OCI-M2 (cell line): Measurements from ENCODE around the gene HAVCR1.
"Not testable (repeated sequence)": the region's sequence is repeated elsewhere in the genome, so short reads cannot be mapped to it uniquely, and the experiment has no call there.

Source experiments
- DNase-seq: peaks from one replicate; lab custom pipeline; 2025; ENCODE audit not compliant: unreplicated experiment; lab: John Stamatoyannopoulos, UW

Gene HAVCR1

DNA sequence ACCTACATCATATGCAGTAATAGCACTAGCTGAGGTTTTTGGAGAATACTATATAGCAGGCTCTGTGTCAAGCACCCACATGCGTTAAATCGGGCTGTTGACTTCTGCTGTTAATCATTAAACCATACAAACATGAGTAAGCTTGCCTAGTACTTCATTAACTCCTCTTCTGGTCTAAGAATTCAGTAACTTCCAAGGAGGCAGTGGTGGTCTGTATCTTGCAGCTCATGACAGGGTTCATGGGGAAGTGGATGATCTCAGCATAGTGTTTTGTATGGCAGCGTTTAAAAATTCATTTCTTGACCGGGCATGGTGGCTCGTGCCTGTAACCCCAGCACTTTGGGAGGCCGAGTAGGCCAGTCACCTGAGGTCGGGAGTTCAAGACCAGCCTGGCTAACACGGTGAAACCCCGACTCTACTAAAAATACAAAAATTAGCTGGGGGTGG lies at the start of gene HAVCR1:
Gene HAVCR1 (minus strand): TSS at position 24 of the 447 bp plus-strand sequence. CDS start 1,173 bp downstream, outside the sequence.
- no peak for DNase-seq

- no peak for DNase-seq
Observed at GRCh38 chr5:157107508-157107907, 48.6 kb upstream of the HAVCR1 start.

DNA sequence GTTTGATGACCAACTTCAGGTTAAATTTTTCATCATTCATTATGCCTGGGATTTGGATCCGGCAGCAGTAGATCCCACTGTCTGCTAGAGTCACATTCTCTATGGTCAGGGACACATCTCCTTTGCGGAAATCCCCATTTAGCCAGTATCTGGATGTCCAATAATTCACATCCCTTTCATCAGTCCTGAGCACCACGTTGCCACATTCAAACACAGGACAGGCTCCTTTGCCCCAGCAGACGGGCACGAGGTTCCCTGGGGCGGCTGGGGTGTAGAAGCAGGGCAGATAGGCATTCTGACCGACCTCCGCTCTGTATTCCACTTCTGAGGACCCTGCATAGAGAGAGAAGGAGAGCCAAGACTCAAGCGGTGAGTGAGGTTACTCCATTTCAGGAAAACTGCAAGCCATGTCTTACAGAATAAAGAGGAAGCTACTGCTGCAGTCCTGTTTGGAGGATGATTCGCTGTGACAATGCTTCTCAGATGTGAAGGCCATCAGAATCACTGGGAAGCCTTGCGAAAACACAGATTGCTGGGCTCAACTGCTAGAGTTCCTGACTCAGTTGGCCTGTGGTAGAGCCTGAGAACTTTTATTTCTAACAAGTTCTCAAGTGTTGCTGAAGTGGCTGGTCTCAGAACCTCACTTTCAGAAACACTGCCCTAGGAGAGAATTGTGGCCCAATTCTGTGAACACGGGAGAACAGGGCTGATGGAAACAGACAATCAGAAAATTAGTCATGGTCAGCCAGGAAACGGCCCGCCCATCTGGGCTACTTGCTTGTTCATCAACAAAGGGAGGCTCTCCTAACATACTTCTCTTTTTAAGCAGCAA lies 47.9 kb upstream of the HAVCR1 start:
- no peak for DNase-seq

- DNase-seq: no peak
Observed at GRCh38 chr5:157100140-157100679, 41.3 kb upstream of the HAVCR1 start.

- DNase-seq: no peak
Observed at GRCh38 chr5:157088342-157088990, 29.6 kb upstream of the HAVCR1 start.

GRCh38 chr5:157086751-157087359 lies 27.9 kb upstream of the HAVCR1 start:
- no peak for DNase-seq

DNA sequence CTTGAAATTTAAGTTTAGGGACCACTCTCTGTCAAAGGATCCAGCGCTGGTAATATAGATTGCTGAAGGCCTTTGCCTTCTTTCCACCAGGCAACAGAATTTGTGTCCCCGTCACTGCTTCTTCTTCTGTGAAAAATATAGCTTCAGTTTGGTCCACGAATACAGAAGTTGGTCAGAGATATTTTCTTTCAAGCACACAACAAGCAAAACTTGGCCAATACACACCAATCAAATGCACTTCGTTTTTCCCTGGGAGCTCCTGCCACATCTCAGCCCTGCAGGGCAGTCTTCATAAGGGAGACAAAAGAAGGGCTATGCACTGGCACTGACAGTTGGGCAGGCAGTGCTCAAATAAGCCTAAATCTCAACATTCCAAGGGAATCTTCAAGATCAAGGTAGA lies 27.0 kb upstream of the HAVCR1 start:
- DNase-seq: no peak

GRCh38 chr5:157080286-157080685 lies 21.4 kb upstream of the HAVCR1 start:
- DNase-seq: no peak

DNA sequence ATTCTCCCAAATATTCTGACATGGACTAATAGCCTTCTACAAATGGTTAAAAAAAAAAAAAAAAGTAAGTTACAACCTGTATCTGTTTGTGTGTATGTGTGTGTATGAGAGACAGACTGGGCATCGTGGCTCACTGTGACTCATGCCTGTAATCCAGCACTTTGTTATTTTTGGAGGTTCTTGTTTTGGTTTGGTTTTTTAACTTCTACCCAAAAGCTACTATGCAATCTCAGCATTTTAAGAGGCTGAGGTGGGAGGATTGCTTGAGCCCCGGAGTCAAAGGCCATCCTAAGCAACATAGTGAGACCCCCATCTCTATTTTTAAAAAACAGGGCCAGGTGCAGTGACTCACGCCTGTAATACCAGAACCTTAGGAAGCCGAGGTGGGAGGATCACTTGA lies 17.6 kb upstream of the HAVCR1 start:
- no peak for DNase-seq

DNA sequence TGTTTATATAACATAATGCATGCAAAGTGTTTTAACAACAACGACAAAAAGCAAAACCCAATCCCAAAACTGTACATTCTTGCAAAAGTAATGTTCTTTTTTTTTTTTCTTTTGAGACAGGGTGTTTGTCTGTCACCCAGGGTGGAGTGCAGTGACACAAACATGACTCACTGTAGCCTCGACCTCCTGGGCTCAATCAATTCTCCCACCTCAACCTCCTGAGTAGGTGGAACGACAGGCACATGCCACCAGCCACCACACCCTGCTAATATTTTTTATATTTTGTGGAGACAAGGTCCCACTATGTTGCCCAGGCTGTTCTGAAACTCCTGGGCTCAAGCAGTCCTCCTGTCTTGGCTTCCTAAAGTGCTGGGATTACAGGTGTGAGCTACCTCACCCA lies 13.6 kb upstream of the HAVCR1 start:
- DNase-seq: no peak

GRCh38 chr5:157069949-157070348 lies 11.0 kb upstream of the HAVCR1 start:
- DNase-seq: no peak

DNA sequence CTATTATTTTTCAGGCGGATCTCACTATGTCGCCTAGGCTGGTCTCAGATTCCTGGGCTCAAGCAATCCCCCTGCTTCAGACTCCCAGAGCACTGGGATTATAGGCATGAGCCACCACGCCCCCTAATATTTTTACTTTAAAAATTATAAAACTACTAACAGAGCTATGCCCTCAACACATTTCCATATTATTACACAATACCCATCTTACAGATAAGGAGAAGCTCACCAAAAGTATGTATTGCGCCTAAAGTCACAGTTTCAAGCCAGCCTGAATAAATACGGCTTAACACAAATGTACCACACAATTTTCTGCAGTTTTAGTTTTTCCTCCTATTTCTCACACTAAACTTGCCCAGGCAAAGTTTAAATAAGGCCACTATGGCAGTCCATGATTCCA lies 9.9 kb upstream of the HAVCR1 start:
- no peak for DNase-seq

DNA sequence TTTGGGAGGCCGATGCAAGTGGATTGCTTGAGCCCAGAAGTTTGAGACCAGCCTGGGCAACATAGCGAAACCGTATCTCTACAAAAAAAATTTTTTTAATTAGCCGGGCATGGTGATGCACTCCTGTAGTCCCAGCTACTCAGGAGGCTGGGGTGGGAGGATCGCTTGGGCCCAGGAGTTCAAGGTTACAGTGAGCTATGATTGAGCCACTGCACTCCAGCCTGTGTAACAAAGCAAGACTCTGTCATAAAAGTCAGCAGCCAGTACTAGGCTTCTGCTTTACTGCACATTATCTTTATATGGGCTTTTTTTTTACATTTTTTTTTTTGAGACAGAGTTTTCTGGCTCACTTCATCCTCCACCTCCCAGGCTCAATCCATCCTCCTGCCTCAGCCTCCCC lies 9.4 kb upstream of the HAVCR1 start:
- no peak for DNase-seq

GRCh38 chr5:157067005-157067404 lies 8.1 kb upstream of the HAVCR1 start:
- no peak for DNase-seq

DNA sequence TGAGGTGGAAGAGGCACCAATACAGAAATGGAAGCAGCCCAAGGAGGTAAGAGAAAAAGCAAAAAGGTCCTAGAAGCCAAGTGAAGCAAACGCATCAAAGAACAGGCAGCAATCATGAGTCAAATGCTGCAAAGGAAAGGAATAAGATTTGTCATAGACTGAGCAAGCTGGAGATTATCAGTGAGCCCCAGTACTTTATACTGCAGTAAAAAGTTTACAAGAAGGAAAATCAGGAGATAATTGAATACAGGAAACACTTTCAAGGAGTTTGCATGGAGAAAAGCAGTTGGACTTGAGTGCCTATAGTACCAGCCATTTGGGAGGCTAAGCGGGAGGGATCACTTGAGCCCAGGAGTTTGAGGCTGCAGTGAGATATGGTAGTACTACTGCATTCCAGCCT lies 7.2 kb upstream of the HAVCR1 start:
- no peak for DNase-seq

- no peak for DNase-seq
Observed at GRCh38 chr5:157063776-157064430, 5.0 kb upstream of the HAVCR1 start.

DNA sequence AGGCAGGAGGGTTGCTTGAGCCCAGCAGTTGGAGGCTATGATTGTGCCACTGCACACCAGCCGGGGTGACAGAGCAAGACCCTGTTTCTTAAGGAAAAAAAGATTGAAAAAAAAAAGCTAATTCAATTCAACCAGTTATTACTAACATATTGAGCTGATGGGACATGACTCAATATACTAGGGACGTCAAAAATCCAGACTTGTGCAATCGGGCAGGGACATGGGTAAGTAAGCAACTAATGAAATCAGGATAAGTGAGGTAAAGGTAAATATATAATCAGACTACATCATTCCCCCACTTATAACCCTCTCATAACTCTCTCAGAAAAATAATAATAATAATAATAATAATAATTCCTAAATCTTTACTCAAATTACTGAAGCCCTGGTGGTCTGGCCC lies 975 bp upstream of the HAVCR1 start:
- no peak for DNase-seq

DNA sequence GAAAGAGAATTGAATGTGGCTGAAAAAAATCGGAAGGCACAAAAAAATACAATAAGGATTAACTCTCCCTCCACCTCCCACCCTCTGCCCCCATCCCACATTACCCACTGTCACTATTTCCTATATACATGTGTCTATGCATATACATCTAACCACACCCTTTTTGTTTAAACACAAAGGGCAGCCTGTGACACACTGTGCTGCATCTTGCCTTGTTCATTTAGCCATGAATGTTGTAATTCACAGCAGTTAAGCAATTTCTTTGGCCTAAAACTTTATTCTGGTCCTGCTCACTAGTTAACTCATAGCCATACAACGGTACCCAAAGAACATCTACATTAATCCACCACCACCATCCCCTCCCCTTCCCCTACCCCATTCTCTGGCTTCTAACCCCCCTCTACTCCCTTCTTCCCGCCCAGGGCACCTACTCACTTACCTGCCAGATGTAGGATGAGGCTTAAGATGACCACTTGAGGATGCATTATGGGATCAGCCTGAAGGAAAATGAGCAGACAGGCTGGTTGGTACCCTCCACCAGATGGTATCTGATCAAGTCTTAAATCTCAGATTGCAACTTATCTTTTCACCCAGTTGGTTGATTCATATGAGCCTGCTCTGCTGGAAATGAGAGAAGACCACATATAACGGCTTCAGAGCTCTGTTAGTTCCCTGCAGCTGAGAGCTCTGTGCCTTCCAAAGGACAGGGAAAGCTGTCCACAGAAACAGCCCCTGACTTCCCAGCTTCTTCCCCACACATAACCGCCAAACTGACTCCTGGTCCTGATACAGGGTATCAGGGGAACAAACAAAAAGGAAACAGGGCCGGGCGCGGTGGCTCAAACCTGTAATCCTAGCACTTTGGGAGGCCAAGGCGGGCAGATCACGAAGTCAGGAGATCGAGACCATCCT lies 1.2 kb downstream of the HAVCR1 start:
- no peak for DNase-seq

DNA sequence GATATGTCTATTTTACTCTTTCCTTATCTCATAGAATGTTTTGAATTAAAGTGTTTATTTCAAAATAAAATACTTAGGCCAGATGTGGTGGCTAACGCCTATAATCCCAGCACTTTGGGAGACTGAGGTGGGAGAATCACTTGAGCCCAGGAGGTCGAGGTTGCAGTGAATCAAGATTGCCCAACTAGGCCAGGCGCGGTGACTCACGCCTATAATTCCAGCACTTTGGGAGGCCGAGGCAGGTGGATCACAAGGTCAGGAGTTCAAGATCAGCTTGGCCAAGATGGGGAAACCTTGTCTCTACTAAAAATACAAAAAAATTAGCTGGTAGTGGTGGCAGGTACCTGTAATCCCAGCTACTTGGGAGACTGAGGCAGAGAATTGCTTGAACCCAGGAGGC lies 2.1 kb downstream of the HAVCR1 start:
- DNase-seq: not testable (repeated sequence)

- no peak for DNase-seq
Observed at GRCh38 chr5:157051604-157052245, 7.2 kb downstream of the HAVCR1 start.
